H1 (cell line): Measurements from ENCODE around the gene ARHGAP26. TPM values are rescaled to one million over a fixed set of nuclear protein-coding genes. Genes with fewer than 3 reads are reported as not detected.

Source experiments
- CTCF ChIA-PET: fragments of 300-600 bp; sonication (Branson Sonifier 250); formaldehyde crosslinking; loops from one replicate; lab custom pipeline; 2021; ENCODE audit not compliant: partially characterized antibody; lab: Charles Lee
- POLR2A ChIA-PET: fragments of 300-600 bp; sonication (Branson Sonifier 250); formaldehyde crosslinking; loops from one replicate; lab custom pipeline; 2021; ENCODE audit warnings: inconsistent platforms; ENCODE audit not compliant: partially characterized antibody; lab: Charles Lee
- DNase-seq, 2 experiments: peaks; one replicate each; pipeline versions ENCODE4 v3.0.0 to v3.0.0-alpha.2; 2010 to 2022; ENCODE audit warnings: low spot score in 2 of 2, low read depth in 1 of 2, mixed read lengths in 1 of 2
- FAIRE-seq: peaks from 2 replicates; lab custom pipeline; 2011; peaks lifted over from hg19 to GRCh38; lab: Jason Lieb, UNC
- H2AFZ ChIP-seq: 2 replicates; pipeline ENCODE4 v1.8.1; 2012; ENCODE audit warnings: low read length, inconsistent platforms
- H2AK5ac ChIP-seq: 2 replicates; pipeline ENCODE4 v1.6.1; 2013; ENCODE audit warnings: low read depth, low read length
- H2BK120ac ChIP-seq: replicated peaks from 2 replicates; pipeline ENCODE3; 2013; ENCODE audit warnings: low read depth, low read length, inconsistent platforms
- H2BK12ac ChIP-seq: 2 replicates; pipeline ENCODE4 v1.6.1; 2013; ENCODE audit warnings: low read depth, low read length
- H2BK15ac ChIP-seq: 2 replicates; pipeline ENCODE4 v1.6.1; 2013; ENCODE audit warnings: low read length
- H2BK20ac ChIP-seq: 2 replicates; pipeline ENCODE4 v1.6.1; 2013; ENCODE audit warnings: low read length
- H2BK5ac ChIP-seq: 2 replicates; pipeline ENCODE4 v1.6.1; 2013; ENCODE audit warnings: low read depth, low read length
- H3K14ac ChIP-seq: 2 replicates; pipeline ENCODE4 v1.6.1; 2013; ENCODE audit warnings: inconsistent platforms; ENCODE audit not compliant: insufficient read length
- H3K18ac ChIP-seq: 2 replicates; pipeline ENCODE4 v1.6.1; 2013; ENCODE audit warnings: low read length; ENCODE audit errors: extremely low read depth
- H3K23ac ChIP-seq: 2 replicates; pipeline ENCODE4 v1.6.1; 2013; ENCODE audit warnings: inconsistent platforms; ENCODE audit not compliant: insufficient read length
- H3K23me2 ChIP-seq: 2 replicates; pipeline ENCODE4 v1.6.1; 2013; ENCODE audit warnings: low read depth, low read length
- H3K27ac ChIP-seq: 2 replicates; pipeline ENCODE4 v1.6.1; 2011; ENCODE audit warnings: low read depth, low read length, inconsistent platforms
- H3K27me3 ChIP-seq, 4 experiments: replicated peaks in 1 of 4; 1 replicate in 1 of 4; 2 replicates in 3 of 4; pipeline versions ENCODE4 v1.6.1 to v1.8.1; 2011 to 2013; ENCODE audit warnings: low read length in 3 of 4, mild to moderate bottlenecking in 3 of 4, inconsistent platforms in 2 of 4, mixed read lengths in 2 of 4, moderate library complexity in 1 of 4; ENCODE audit not compliant: control insufficient read depth in 3 of 4, insufficient read depth in 3 of 4; ENCODE audit errors: extremely low read depth in 1 of 4
- H3K36me3 ChIP-seq, 4 experiments: 2 replicates each; pipeline versions ENCODE4 v1.6.1 to v1.8.1; 2011 to 2013; ENCODE audit warnings: mild to moderate bottlenecking in 4 of 4, low read length in 3 of 4, moderate library complexity in 2 of 4, control low read depth in 1 of 4, inconsistent platforms in 1 of 4; ENCODE audit not compliant: insufficient read depth in 4 of 4, control insufficient read depth in 2 of 4
- H3K4ac ChIP-seq: replicated peaks from 2 replicates; pipeline ENCODE3; 2013; ENCODE audit warnings: low read length, low read depth, mixed read lengths, inconsistent platforms; ENCODE audit not compliant: insufficient read length
- H3K4me1 ChIP-seq, 4 experiments: replicated peaks in 1 of 4; 1 replicate in 1 of 4; 2 replicates in 3 of 4; pipeline versions ENCODE4 v1.6.1 to v1.8.1; 2011 to 2013; ENCODE audit warnings: low read length in 3 of 4, inconsistent platforms in 2 of 4, mixed read lengths in 1 of 4; ENCODE audit not compliant: insufficient read depth in 4 of 4, control insufficient read depth in 3 of 4
- H3K4me2 ChIP-seq, 2 experiments: 2 replicates each; pipeline versions ENCODE4 v1.6.1 to v1.8.1; 2011 to 2013; ENCODE audit warnings: low read depth in 2 of 2, low read length in 2 of 2, control low read depth in 1 of 2, inconsistent platforms in 1 of 2, mild to moderate bottlenecking in 1 of 2; ENCODE audit not compliant: insufficient read depth in 1 of 2
- H3K4me3 ChIP-seq, 4 experiments: fragments of 200-600, 300-600 bp in 1 of 4; sonication (generic), shearing (Covaris generic), sonication (Bioruptor Twin) in 1 of 4; 2 replicates each; pipeline versions ENCODE4 v1.5.1 to v1.8.1; 2011 to 2016; ENCODE audit warnings: low read length in 4 of 4, low read depth in 3 of 4, control low read depth in 2 of 4, inconsistent platforms in 2 of 4, mild to moderate bottlenecking in 2 of 4, mixed read lengths in 1 of 4, moderate library complexity in 1 of 4; ENCODE audit not compliant: insufficient read depth in 2 of 4; ENCODE audit errors: extremely low read depth in 1 of 4
- H3K56ac ChIP-seq: replicated peaks from 2 replicates; pipeline ENCODE3; 2013; ENCODE audit warnings: low read depth, mild to moderate bottlenecking, mixed read lengths, low read length, inconsistent platforms; ENCODE audit not compliant: insufficient read length
- H3K79me1 ChIP-seq: 2 replicates; pipeline ENCODE4 v1.6.1; 2013; ENCODE audit warnings: low read depth, low read length, control low read depth
- H3K79me2 ChIP-seq, 2 experiments: 2 replicates each; pipeline versions ENCODE4 v1.6.1 to v1.8.1; 2012 to 2013; ENCODE audit warnings: low read length in 2 of 2, mild to moderate bottlenecking in 2 of 2, inconsistent platforms in 1 of 2; ENCODE audit not compliant: insufficient read depth in 2 of 2, control insufficient read depth in 1 of 2
- H3K9ac ChIP-seq, 4 experiments: replicated peaks in 1 of 4; 1 replicate in 1 of 4; 2 replicates in 3 of 4; pipeline versions ENCODE4 v1.6.1 to v1.8.1; 2011 to 2013; ENCODE audit warnings: low read depth in 3 of 4, low read length in 3 of 4, control low read depth in 2 of 4, mild to moderate bottlenecking in 2 of 4, moderate library complexity in 2 of 4, inconsistent platforms in 1 of 4; ENCODE audit errors: extremely low read depth in 1 of 4
- H3K9me3 ChIP-seq, 2 experiments: 2 replicates each; pipeline versions ENCODE4 v1.6.1 to v1.8.1; 2012 to 2013; ENCODE audit warnings: mild to moderate bottlenecking in 2 of 2, moderate library complexity in 2 of 2, control low read depth in 1 of 2, inconsistent platforms in 1 of 2, low read depth in 1 of 2, low read length in 1 of 2, mixed read lengths in 1 of 2; ENCODE audit not compliant: insufficient read depth in 2 of 2
- H4K20me1 ChIP-seq, 2 experiments: replicated peaks in 1 of 2; 2 replicates each; pipeline versions ENCODE3 to v1.8.1; 2011 to 2013; ENCODE audit warnings: inconsistent platforms in 2 of 2, low read length in 2 of 2, mild to moderate bottlenecking in 1 of 2; ENCODE audit not compliant: insufficient read depth in 2 of 2, control insufficient read depth in 1 of 2
- H4K5ac ChIP-seq: 2 replicates; pipeline ENCODE4 v1.6.1; 2013; ENCODE audit warnings: low read length, low read depth, mixed read lengths, inconsistent platforms; ENCODE audit not compliant: insufficient read length
- H4K8ac ChIP-seq: 2 replicates; pipeline ENCODE4 v1.8.0; 2013; ENCODE audit warnings: mild to moderate bottlenecking, moderate library complexity, low read length, inconsistent platforms; ENCODE audit not compliant: insufficient read depth; ENCODE audit errors: extremely low read depth
- H4K91ac ChIP-seq: replicated peaks from 2 replicates; pipeline ENCODE3; 2013; ENCODE audit warnings: low read length, mixed read lengths, inconsistent platforms; ENCODE audit not compliant: insufficient read length
- CBX5 ChIP-seq: fragments of 300-800, 300-1000 bp; sonication (generic); IDR thresholded peaks from 2 replicates; pipeline ENCODE4 v1.7.1; 2016; ENCODE audit warnings: antibody characterized with exemption, low read length, low read depth
- CBX8 ChIP-seq: fragments of 300-800, 300-1000 bp; sonication (generic); IDR thresholded peaks from 2 replicates; pipeline ENCODE4 v1.7.1; 2016; ENCODE audit warnings: low read depth, low read length, borderline replicate concordance
- CHD1 ChIP-seq: IDR thresholded peaks from 2 replicates; pipeline ENCODE4 v1.6.1; 2012; ENCODE audit warnings: low read depth, low read length, improper control_type of control experiment
- FOSL1 ChIP-seq: IDR thresholded peaks from 2 replicates; pipeline ENCODE4 v1.6.1; 2011; ENCODE audit warnings: mild to moderate bottlenecking, low read depth, low read length, moderate library complexity; ENCODE audit not compliant: insufficient read depth
- SIRT6 ChIP-seq: IDR thresholded peaks from one replicate; pipeline ENCODE4 v1.7.1; 2012; ENCODE audit warnings: low read length, inconsistent platforms
- SP1 ChIP-seq: IDR thresholded peaks from 2 replicates; pipeline ENCODE4 v1.6.1; 2011; ENCODE audit warnings: low read depth, low read length
- TBP ChIP-seq: IDR thresholded peaks from 2 replicates; pipeline ENCODE4 v1.6.1; 2011; ENCODE audit warnings: low read depth, low read length, improper control_type of control experiment
- WGBS, 2 experiments: shearing (Covaris generic) in 1 of 2; methylation state at CpG; one replicate each; pipeline versions ENCODE4 v1.1.6 to v1.1.7; 2013 to 2015; ENCODE audit warnings: low lambda C conversion rate in 2 of 2, mixed read lengths in 2 of 2, inconsistent platforms in 1 of 2, low coverage in 1 of 2, missing lambda C conversion rate in 1 of 2; ENCODE audit not compliant: insufficient replicate concordance in 2 of 2, insufficient coverage in 1 of 2, insufficient read length in 1 of 2; ENCODE audit errors: extremely low coverage in 1 of 2, missing lambda C conversion rate in 1 of 2; 5-methylcytosine and 5-hydroxymethylcytosine counted together
- polyA plus RNA-seq, 7 experiments: library from polyadenylated mRNA; depleted of rRNA in 3 of 7; stranded (reverse) in 5 of 7; unstranded in 2 of 7; fragments of >200 nt in 5 of 7; fragments of 200-250 nt in 2 of 7; gene quantifications; 1 replicate in 5 of 7; 2 replicates in 1 of 7; 4 replicates in 1 of 7; pipeline versions ENCODE4 v1.2.1 to v1.2.3, GENCODE V29; 2011 to 2013; ENCODE audit warnings: missing spikeins in 2 of 7, mixed read lengths in 2 of 7
- total RNA-seq: library from RNA; stranded (reverse); fragmentation: NEBNext Ultra II Directional; extraction: Animal tissue kit (Norgen Biotek cat#: 25700); gene quantifications from 2 replicates; pipeline ENCODE4 v1.2.1, GENCODE V29; 2021
- TF ChIP-seq, protein P1 (sequence below): IDR thresholded peaks from 2 replicates; pipeline ENCODE4 v1.6.1; 2011; ENCODE audit warnings: low read depth, mild to moderate bottlenecking, low read length; ENCODE audit not compliant: insufficient read depth

The ARHGAP26 gene
- total and polyA plus RNA-seq, 2 of the 8 experiments (the other 6 are each of a cell fraction or from before 2014, with no cell fraction given): 7.1 to 24.8 TPM

DNA sequence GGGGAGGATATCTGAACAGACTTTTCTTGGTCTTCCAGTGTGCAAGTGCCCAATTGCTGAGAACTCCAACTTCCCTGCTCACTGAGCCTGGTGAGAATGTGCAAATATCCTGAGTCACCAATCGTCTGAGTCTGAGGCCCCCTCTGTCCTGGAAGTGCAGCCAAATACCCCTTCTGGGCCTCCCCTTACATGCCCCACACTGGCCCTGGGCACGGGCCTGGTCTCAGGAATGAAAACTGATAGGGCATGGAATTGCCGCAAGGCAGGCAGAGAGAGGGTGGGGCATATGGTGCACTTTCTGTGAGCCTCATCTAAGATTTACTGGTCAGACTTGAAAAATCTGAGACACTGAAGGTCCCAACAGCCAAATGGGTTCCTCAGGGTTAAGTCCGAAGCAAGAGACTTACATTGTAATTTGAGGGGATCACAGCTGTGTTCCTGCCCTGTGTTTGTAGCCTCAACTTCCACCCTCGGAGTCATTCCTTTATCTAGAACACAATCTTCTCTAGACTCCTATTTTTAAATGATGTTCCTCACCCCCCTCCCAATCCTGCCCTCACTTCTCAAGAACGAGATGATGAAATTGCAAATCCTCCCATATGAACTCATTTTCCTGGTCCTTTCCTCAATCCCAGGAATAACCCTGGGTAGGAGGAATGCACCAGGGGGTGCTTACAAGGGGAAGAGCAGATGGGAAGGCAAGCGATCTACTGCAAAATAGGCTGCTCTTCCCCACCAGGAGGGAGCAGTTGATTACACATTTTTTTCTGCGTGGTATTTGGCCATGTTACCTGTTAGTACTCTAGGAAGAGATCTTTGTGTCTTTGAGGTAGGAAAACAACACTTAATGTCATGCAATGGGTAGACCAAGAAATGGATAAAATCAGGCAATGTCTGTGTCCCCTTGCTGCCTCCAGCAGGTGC is 34.6 kb upstream of the ARHGAP26 start:
- Histone ChIP-seq H3K36me3 (no peaks in the 10 kb centered on the region), H4K91ac (no peak overlapping the region), H2BK20ac (no peak overlapping the region), H3K4me1 (no peaks in the 10 kb centered on the region), H2BK5ac (peak overlapping the region; percentile 19; the same call in 1 of the 2 replicates), H3K56ac (no peak overlapping the region), H4K20me1 (peaks cover 0 to 1% of the 10 kb centered on the region in 2 experiments), H2AFZ (no peak overlapping the region), H3K4me2 (no peak overlapping the region), H3K18ac (no peak overlapping the region), H3K23me2 (no peaks in the 10 kb centered on the region), H3K27me3 (no peaks in the 10 kb centered on the region), H2BK15ac (no peak overlapping the region), H3K14ac (no peak overlapping the region), H3K9ac (no peak overlapping the region), H2BK12ac (no peak overlapping the region), H3K9me3 (no peaks in the 10 kb centered on the region), H4K8ac (no peak overlapping the region), H4K5ac (no peak overlapping the region), H3K79me2 (no peaks in the 10 kb centered on the region), H2BK120ac (no peak overlapping the region), H3K23ac (no peak overlapping the region), H3K4ac (no peak overlapping the region), H2AK5ac (no peak overlapping the region), H3K4me3 (no peak overlapping the region), H3K79me1 (no peaks in the 10 kb centered on the region), H3K27ac (no peak overlapping the region)
- FAIRE-seq: no peak
- TF ChIP-seq SP1 (no peak), TBP (no peak), CBX8 (no peak), FOSL1 (no peak), CHD1 (no peak), CBX5 (no peak), SIRT6 (no peak)
- TF ChIP-seq, protein P1, sequence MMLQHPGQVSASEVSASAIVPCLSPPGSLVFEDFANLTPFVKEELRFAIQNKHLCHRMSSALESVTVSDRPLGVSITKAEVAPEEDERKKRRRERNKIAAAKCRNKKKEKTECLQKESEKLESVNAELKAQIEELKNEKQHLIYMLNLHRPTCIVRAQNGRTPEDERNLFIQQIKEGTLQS: no peak
- ChIA-PET POLR2A (interaction anchor here (1.5 kb wide), 1 partner anchor 7 kb away, joined by 4 read pairs; no protein-coding TSS in a partner anchor), CTCF (interaction anchor here (0.6 to 30.9 kb wide), 10 partner anchors 13 to 153 kb away, joined by 3 to 632 read pairs (median 6); partner anchors contain the start of gene FGF1)
- no peak for DNase-seq
- WGBS, 2 experiments: 87% methylated on average over 8 of the region's 8 CpGs; no CpG with 5 or more reads in 1 of the 2 experiments
